Effector CD8-positive, alpha-beta T cell (primary cell): Measurements from ENCODE around the gene TCIRG1.

Experiments used
- DNase-seq: peaks from one replicate; lab custom pipeline; 2025; lab: John Stamatoyannopoulos, UW

TCIRG1 gene

DNA sequence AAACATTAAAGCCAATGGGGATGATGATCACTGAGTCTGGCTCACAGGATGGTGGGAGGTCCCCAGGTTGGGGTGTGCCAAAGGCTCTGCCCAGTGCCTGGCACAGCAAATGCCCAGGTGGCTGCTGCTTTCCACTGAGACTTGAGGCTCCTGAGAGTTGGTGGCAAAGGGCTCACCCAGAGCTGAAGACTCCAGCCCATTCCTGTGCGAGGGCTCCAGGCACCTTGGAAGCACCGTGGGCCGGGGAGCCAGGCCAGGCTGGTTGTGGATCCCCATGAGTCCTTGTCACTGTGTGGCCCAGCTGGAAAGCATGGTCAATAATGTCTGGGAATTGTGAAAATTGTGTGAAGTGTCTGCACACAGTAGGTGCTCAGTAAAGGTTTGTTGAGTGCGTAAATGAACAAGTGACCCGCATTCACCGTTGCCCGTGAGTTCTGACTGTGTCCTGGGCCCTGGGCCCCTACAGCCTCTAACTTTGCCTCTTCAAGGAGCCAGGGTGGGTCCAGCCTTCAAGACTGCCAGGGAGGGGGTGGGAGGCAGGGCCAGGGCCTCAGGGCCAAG is 32.1 kb upstream of the TCIRG1 start:
- no peak for DNase-seq

DNA sequence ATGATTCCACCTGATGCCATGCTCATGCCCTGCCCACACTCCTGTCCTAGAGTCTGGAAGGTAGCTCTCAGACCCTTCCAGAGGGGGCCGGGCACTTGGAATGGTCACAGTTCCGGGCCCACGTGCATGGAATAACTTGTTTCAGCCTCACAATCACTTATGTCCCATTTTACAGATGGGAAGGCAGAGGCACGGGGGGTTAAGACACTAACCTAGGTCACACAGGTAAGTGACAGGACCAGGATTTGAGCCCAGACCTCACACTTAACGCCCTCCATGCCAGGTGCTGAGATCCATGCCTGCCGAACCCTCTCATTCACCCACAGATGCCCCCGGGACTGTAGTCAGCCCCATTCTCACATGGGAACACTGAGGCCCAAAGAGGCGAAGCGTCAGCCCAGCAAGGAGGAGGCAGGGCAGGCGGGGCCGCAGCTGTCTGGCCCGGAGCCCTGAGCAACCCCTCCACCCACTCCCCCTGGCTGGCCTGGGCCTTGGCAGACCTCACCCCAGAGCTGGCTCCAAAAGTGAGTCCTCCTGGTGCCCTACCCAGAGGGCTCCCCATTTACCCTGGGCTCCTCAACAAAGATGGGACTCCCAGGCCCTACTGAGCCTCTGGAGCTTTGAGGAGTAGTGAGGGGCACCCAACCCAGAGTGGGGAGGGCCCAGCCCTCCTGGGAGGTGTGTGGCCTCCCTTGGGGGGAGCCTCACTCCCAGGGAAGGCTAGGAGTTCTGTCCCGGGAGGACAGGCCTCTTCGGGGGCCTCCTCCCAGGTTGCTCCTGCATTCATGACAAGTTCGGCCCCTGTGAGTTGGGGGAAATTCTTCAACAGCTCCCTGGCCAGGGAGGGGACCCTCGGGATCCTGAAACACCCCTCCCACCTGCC is 31.1 kb upstream of the TCIRG1 start:
- no peak for DNase-seq

DNA sequence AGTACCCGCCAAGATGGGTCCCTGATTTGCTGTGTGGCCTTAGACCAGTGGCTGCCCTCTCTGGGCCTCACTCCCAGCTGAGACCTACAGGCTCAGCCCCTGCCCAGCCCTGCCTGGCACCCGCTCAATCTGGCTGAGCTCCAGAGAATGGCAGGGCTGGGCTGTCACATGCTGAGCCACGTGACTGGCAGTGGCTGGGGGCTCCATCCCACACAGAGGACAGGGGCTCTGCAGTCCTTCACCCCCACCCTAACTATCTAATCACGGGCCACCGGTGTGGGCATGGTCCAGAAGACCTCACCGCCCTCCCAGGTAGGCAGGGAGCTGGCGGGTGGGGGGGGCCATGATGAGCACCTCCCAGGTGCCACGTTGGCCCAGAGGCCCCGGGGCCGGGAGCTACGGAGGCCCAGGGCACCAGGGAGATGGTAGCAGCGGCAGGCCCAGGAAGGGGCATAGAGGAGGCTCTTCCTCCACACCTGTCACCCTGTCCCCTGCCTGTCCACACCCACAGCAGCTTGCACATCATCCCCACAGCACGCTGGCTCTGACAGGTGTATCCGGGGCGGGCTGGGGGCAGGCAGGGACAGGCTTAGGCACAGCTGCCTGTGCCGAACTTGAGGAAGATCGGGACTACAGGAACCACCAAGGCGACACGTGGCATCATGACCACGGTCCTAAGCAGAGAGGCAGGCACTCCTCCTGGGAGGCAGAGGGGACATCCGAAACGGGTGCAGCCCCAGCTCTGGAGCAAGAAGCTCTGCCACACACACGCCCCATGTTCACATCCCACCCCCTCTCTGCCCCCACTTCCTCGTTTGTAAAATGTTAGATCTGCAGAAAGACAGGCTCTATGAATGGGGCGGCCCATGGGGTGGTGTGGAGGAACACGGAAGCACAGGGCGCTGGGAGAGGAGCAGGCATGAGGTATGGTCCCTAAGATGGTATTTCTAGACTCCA is 30.2 kb upstream of the TCIRG1 start:
- DNase-seq, result no peak

DNA sequence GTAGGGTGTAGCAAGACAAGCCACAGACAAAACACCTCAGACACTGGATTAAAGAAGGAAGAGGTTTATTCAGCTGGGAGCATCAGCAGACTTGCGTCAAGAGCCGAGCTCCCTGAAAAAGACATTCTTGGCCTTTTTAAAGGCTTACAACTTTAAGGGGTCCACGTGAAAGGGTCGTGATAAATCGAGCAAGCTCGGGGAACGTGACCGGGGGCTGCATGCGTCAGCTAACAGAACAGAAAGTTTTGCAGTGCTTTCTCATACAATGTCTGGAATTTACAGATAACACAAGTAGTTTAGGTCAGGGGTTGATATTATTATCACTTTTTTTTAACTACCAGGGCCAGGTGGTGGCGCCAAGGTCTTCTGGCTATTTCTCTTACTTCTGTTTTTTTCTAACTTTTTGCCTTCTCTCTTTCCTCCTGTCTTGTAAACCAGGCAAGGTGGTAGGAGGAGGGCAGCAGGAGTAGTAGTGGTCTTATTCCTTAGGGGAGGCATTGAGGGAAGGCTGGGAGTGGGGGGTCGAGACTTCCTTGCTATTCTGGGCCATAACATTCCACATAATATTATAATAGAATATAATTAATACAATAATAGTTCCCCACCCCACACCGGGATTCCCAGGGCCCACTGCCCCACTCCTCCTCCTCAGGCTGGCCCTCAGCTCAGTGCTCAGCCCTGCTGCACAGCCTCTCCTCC is 29.3 kb upstream of the TCIRG1 start:
- no peak for DNase-seq

DNA sequence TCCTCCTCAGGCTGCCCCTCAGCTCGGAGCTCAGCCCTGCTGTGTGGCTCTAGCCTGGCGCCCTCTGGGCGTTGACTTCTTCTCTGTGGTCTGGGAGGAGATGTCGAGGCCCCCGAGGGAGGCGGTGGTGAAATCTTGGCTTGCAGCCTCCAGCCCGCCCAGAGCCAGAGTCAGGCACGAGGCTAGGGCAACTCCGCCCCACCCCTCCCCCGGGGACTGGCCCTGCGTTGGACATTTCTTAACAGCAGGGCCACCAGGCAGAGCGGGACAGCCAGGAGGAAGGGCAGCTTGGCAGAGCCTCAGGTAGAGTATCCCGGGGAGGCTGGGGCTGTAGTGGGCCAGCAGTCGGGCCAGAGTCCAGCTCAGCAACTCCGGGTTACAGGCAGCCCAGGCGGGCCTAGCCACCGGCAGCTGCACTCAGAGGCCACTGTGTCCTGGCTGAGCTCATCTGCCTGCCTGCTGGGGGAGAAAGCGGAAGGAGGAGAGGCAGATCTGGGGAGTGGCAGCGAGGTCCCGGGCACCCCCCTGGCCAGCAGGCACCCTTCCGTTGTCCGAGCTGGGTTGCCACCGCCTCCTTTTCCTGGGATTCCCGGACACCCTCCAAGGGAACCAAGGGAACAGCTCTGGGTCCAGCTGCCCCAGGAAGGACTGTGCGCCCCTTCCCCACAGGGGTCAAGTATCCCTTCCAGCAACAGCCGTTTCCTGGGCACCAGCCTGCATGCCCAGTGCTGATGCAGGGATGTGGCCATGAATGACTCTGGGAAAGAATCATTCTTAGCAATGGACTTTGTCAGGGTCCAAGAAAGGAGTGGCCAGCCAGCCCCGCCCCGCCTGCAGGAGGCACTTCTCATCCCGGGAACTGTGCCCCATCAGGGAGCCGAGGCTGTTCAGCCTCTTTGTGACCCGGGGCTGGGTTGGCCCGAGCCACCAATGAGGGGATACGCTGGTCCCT is 28.5 kb upstream of the TCIRG1 start, which contains the start of gene ALDH3B1:
ALDH3B1 (plus strand) TSS at position 238 of the 952 bp plus-strand sequence. CDS start 4,971 bp downstream, outside the sequence.
- DNase-seq, result no peak

DNA sequence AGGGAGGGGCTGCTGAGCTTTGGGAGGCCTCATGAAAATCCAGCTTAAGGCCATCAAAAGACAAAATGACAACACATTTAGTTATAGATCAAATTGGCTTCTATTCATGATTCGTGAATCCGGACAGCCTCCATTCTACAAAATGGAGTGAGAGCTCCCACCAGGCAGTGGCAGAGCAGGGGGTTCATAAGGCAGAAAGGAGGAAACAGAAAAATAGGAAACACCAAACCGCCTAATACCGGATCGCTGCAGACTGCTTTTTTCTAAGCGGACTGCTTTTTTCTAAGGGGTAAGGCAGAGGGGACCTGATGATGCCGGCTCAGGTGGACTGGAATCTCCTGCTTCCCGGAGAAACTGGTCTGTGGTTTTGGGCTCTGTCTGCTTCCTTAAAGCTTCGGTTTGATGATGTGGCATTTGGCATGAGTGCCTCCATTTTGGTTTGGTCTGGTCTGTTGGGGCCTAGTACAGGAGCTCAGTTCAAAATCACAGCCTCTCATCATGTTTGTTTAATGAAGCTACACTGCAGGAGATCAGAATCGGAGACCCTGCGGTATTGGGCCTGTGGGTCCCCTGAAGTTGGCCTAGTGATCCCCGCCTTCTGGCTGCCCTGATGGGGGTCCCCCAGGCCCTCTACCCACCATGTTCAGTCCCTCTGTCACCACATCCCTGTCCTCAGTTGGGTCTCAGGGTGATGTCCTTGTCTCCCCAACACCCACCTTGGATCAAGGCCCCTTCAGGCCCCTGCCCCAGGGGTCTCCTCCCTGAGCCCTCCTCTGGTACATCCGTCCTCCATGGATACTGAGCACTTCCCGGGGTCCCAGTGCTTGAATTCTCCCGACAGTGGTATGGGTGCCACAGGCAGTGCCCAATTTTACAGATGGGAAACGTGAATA is 27.5 kb upstream of the TCIRG1 start:
- DNase-seq, result no peak

DNA sequence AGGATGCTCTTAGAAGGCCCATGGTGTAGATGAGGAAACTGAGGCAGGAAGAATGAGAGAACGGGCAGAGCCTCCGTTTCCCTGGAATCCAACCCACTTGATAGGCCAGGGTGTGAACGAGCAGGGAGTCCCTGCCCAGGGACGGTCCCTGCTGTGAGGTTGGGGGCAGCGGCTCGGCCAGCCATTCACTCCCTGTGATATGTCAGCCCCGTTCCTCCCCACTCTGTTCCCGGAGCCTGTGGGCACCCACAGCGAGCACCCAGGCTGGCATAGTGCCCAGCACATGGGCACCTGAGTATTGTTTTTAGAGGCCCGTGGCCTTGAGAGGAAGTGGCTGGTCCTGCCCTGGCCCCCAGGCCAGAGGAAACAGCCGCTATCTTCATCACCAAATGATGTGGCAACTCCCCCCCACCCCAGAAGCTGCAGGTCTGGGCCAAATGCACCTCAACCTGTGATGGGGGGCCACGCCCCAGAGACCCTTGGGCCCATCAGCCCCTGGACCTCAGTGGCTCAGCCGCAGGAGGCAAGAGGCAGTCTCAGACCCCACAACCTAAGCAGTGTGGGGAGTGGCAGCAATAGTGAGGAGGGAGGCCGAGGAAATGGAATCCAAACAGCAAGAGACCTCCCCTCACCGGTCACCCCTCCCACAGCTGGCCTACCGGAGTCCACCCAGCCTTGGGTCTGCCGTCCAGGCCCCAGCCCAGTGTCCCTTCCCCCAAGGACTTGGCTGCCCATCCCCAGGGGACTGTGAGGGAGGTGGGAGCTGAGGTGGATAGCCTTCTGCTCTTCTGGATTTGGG is 26.6 kb upstream of the TCIRG1 start:
- no peak for DNase-seq

DNA sequence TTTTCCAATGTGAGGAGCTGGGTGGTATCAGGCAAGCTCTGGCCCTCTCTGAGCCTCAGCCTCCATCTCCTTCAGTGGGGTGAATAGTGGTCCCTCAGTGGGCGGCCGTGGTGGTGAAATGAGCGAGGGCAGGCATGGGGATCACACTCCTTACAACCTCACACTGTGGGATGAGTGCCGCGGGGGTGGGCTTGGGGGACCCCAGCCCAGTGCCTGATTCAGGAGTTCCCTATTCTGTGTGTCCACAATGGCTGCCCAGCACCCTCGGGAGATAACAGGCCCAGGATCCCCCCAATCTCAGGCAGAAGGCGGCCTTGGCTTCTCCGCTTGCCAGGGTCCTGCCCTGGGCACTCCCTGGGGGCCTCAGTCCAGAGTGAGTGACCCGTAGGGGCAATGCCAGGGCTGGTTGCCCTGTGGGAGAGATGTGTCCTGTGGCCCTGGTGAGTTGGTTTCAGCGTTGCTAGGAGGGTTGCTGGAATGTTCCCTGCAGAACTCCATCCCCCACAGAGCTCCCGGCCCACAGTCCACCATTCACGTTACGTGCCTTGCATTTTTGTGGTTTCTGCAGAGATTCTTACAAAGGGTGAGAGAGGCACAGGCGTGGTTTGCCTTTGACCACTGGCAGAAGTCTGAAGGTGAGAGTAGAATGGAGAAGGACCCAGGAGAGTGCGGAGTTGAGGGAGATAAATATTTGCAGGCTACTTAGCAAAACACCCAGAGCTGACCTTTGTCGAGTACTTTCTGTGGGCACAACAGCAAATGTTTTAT is 25.8 kb upstream of the TCIRG1 start:
- no peak for DNase-seq

DNA sequence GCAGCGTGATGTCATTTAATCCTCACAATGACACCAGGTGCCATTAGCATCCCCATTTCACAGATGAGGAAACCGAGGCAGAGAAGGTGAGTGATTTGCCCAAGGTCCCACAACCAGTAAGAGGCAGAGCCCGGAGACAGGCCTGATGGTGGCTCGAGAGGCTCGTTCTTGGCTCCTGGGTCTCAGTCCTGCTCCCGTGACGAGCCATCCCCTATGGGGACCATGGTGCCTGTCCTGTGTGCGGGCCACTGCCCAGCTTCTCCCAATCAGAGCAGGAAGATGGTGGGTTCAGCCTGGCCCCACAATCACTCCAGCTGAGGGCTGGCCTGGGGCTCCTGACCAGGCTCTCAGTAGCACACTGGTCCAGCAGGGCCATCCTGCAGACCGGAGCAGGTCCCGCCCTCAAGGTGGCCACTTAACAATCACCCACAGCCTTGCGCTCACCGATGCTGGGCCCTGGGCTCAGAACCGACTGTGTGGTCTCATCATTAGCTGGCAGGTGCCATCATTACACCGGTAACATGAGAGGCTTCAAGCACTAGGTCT is 25.1 kb upstream of the TCIRG1 start:
- DNase-seq, result no peak

DNA sequence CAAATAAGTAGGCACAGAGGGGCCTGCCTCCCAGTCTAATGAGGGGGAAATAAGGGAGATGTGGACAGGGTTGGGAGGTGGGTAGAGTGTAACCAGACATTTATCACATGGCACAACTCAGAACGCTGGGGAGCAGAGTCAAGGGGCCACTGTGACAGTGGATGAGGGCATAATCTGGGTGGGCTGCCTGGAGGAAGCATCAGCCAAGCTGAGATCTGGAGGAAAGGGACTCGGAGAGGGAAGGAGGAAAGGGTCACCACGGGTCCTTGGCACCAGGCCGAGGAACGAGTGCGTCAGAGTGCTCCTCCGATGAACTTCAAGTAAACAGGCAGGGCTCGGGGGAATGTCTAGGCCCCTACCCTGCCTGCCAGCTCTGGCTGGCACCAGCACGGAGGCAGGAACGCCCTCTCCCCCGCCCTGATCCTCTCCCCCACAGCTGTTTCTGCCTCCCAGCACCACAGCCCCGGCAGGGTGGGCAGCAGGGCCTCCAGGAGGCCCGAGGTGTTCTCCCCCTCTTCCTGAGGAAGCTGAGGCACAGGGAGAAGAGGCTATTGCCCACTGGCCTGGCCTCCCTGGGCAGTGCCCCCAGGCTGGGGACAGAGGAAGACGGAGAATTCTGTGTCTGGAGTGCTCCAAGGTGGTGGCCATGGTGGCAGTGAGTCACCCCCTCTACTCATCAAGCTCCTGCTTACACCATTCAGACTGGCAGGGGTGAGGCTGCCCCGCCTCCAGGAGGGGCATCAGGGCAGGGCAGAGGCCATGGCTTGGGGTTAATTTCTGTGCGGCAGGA is 24.5 kb upstream of the TCIRG1 start:
- DNase-seq, result no peak

DNA sequence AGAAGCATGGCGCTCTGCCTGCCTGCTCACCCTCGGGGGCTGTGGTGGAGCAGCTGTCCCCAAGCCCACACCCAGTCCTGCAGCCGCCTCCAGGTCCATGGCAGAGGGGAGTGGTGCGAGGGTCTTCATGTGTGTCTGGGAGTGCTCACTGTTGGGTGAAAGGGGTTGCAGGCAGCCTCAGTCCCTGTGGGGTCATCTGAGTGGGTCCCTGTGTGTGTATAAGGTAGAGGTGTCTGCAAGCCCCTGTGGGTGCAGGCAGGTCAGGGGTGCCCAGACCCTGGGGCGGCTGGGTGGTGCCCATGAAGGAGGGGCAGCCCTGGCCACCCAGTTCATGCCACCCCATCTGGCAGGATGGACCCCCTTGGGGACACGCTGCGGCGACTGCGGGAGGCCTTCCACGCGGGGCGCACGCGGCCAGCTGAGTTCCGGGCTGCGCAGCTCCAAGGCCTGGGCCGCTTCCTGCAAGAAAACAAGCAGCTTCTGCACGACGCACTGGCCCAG is 23.8 kb upstream of the TCIRG1 start:
- no peak for DNase-seq

DNA sequence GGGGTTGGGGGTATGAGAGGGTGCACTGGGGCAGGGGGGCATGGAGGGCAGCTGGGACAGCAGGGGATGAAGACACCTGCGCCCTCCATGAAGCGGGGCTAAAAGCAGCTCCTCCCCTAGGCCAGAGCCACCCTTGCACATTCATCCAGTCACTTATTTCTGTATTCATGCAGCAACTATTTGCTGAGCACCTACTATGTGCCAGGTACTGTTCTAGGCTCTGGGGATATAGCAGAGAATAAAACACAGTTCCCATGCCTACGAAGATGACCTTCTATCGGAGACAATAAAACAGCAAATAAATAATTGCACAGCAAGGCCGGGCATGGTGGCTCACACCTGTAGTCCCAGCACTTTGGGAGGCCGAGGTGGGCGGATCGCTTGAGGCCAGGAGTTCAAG is 23.4 kb upstream of the TCIRG1 start:
- no peak for DNase-seq

DNA sequence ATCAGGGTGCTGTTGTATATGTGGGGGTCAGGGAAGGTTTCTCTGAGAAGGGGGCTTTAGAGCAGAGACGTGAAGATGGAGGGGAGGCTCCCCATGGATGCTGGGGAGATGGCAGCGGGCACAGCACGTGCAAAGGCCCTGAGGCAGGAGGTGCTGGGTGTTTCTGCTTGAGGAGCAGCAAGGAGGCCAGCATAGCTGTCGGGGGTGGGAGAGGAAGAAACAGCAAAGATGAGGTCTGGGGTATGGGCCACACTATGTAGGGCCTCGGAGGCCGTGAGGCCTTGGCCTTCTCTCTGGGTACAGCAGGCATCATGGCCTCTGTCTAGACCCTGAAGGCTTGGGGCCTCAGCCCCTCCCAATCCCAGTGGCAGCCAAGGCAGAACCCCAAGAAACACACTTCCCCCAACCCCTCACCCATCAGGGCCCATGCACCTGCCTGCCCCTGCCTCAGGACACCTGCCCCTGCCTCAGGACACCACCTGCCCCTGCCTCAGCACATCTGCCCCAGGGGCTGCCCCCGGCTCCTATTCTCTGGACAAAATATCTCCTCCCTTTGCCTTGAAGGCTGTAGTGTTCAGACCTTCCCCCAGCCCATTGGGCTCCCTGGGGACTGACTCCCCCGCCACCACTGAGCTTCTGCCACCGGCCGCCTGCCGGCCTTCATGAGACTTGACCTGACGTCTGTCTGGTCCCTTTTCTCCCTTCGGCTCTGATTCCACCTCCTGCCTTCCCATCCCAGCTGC is 22.5 kb upstream of the TCIRG1 start:
- no peak for DNase-seq

DNA sequence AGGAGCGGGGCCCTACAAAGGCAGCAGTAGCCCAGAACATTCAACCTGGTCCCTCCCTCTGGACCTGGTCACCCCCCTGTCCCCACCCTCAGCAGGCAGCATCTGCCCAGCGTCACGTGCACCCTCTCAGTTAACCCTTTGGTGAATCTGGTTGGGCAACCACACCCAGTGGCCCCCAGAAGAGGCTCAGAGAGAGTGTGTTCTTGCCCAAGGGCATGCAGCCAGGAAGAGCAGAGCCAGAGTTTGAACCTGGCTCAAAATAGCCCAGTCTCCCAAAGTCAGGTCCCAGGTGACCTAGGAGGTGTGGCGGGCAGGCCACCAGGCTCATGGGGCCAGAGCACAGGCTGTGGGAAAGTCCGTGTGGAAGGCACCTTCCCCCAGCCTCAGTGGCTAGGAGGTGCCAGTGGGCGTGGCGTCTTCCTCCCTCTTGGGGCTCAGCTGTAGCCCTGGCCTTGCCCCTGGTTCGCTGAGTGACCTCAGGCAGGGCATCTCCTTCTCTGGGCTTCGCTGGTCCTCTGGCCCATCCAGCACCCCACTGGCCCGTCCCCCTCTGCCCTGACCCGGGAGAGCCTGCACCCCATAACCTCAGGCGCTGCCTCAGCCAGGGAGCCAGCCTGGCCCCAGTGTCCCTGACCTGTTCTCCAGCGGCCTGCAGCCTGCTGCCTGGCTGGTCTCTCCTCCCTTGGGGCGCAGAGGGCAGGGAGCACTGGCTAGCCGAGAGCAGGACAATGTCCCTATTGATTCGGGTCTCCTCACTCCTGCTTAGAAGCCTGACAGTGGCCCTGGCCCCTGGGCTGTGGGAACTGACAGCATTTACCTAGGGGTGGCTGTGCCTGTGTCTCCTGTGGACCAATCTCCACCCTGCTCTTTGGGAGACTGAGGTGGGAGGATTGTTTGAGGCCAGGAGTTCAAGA is 21.7 kb upstream of the TCIRG1 start:
- DNase-seq, result no peak
